Measurements from ENCODE around the gene MALL.
"Not testable (repeated sequence)": the region's sequence is repeated elsewhere in the genome, so short reads cannot be mapped to it uniquely, and the experiment has no call there.

The MALL gene

DNA sequence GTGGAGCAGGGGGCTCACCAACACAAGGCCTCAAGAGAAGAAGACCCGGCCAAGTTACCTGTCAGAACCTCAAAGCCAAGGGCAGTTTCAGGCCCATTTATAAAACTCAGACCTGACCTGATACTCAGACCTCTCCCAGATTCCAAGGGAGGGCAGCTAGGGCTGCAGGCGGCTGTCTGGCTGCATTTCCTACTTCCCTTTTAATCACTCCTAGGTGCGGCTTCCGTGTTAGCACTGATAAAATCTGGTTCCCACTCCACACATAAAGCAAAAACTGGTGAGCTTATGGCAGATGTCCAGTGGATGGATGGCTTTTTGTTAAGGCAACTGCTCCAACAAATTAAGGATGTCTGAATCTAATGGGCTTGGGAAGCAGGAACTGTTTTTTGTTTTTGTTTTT lies 63.5 kb downstream of the MALL start:
- not testable (repeated sequence) for H3K9me3 ChIP-seq (ENCODE audit: insufficient read depth, low read depth, low read length); H3K27ac ChIP-seq (ENCODE audit: low read depth, low read length); H3K36me3 ChIP-seq (ENCODE audit: control insufficient read depth in 1 of 2, insufficient read depth in 2 of 2, low read length in 2 of 2); H3K4ac ChIP-seq (ENCODE audit: low read depth, low read length); H2BK5ac ChIP-seq (ENCODE audit: low read depth, low read length, poor library complexity); H4K12ac ChIP-seq (ENCODE audit: low read depth, low read length); DNase-seq; H2AFZ ChIP-seq (ENCODE audit: insufficient read depth, low read length, poor library complexity); H3K79me2 ChIP-seq (ENCODE audit: control insufficient read depth, insufficient read depth, low read length, poor library complexity); H3K4me1 ChIP-seq (ENCODE audit: control insufficient read depth in 1 of 2, insufficient read depth in 2 of 2, low read length in 2 of 2); H2BK120ac ChIP-seq (ENCODE audit: insufficient read depth, low read length, poor library complexity); H4K91ac ChIP-seq (ENCODE audit: low read depth, low read length); H3K9ac ChIP-seq (ENCODE audit: low read length); H2BK12ac ChIP-seq (ENCODE audit: low read length); H3K14ac ChIP-seq (ENCODE audit: low read length); H3K23ac ChIP-seq (ENCODE audit: low read length); H3K4me2 ChIP-seq (ENCODE audit: low read length); H4K8ac ChIP-seq (ENCODE audit: low read depth, low read length); H2AK5ac ChIP-seq (ENCODE audit: low read length); H3K18ac ChIP-seq (ENCODE audit: low read length); H3K79me1 ChIP-seq (ENCODE audit: low read length); H3K27me3 ChIP-seq (ENCODE audit: insufficient read depth, low read length); H3K4me3 ChIP-seq (ENCODE audit: low read depth, low read length)
- no CpG with 5 or more reads among the region's 4 CpGs for WGBS (ENCODE audit: extremely low coverage, insufficient coverage, insufficient read length)

DNA sequence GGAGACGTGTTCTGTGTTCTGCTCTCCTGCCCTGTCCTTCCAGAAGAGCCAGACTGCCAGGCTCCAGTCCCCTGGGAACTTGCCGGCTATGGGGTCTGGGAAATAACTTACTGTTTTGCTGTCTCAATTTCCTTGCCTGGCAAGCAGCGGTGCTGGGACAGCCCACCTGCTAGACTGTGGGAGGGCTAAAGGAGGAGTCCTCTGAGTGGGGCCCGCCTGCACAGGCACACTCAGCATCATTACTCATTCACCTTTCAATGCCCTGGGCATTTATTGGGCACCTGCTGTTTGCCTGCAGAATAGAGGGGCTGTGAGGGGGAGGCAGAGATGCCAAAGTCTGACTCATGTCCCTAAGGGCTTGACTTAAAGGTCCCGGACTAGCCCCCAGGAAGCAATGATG lies 65.4 kb downstream of the MALL start:
- not testable (repeated sequence) for H3K79me2 ChIP-seq (ENCODE audit: control insufficient read depth, insufficient read depth, low read length, poor library complexity)

DNA sequence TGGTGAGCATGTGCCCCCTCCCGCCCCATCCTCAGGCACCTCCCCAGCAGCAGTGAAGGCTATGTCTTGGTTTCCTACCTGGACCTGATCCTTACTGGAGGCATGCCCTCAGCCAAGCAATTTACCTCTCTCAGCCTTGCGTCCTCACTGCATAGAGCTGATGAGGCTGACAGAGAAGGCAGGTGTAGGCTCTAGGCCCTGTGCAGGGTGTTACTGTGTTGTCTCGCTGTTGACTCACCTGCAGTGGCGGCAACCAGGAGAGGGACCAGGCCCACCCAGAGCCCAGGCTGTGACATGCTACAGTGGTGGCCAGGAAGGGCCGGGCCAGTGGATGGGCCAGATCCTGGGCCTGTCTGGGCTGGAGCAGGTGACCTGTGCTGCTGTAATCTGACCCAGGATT lies 65.9 kb downstream of the MALL start:
- H3K18ac ChIP-seq (ENCODE audit: low read length); H2AK5ac ChIP-seq (ENCODE audit: low read length); H4K8ac ChIP-seq (ENCODE audit: low read depth, low read length); H3K9me3 ChIP-seq (ENCODE audit: insufficient read depth, low read depth, low read length); H2BK5ac ChIP-seq (ENCODE audit: low read depth, low read length, poor library complexity); H3K4me3 ChIP-seq (ENCODE audit: low read depth, low read length); DNase-seq; H3K36me3 ChIP-seq (ENCODE audit: control insufficient read depth in 1 of 2, insufficient read depth in 2 of 2, low read length in 2 of 2); H3K79me1 ChIP-seq (ENCODE audit: low read length); H2BK120ac ChIP-seq (ENCODE audit: insufficient read depth, low read length, poor library complexity); H3K14ac ChIP-seq (ENCODE audit: low read length); H2BK12ac ChIP-seq (ENCODE audit: low read length); H3K4me1 ChIP-seq (ENCODE audit: control insufficient read depth in 1 of 2, insufficient read depth in 2 of 2, low read length in 2 of 2); H4K12ac ChIP-seq (ENCODE audit: low read depth, low read length); H3K4me2 ChIP-seq (ENCODE audit: low read length); H3K79me2 ChIP-seq (ENCODE audit: control insufficient read depth, insufficient read depth, low read length, poor library complexity); H3K4ac ChIP-seq (ENCODE audit: low read depth, low read length); H2AFZ ChIP-seq (ENCODE audit: insufficient read depth, low read length, poor library complexity); H3K23ac ChIP-seq (ENCODE audit: low read length); H3K27ac ChIP-seq (ENCODE audit: low read depth, low read length); H3K9ac ChIP-seq (ENCODE audit: low read length); H4K91ac ChIP-seq (ENCODE audit: low read depth, low read length); H3K27me3 ChIP-seq (ENCODE audit: insufficient read depth, low read length): not testable (repeated sequence)
- no CpG with 5 or more reads among the region's 5 CpGs for WGBS (ENCODE audit: extremely low coverage, insufficient coverage, insufficient read length)

More for the DNA sequence above, 65.4 kb downstream of the MALL start:
- not testable (repeated sequence) for H3K4me1 ChIP-seq (ENCODE audit: control insufficient read depth in 1 of 2, insufficient read depth in 2 of 2, low read length in 2 of 2); H3K4ac ChIP-seq (ENCODE audit: low read depth, low read length); DNase-seq; H4K91ac ChIP-seq (ENCODE audit: low read depth, low read length); H3K4me2 ChIP-seq (ENCODE audit: low read length); H3K27ac ChIP-seq (ENCODE audit: low read depth, low read length); H3K23ac ChIP-seq (ENCODE audit: low read length); H3K18ac ChIP-seq (ENCODE audit: low read length); H3K4me3 ChIP-seq (ENCODE audit: low read depth, low read length); H3K36me3 ChIP-seq (ENCODE audit: control insufficient read depth in 1 of 2, insufficient read depth in 2 of 2, low read length in 2 of 2); H3K14ac ChIP-seq (ENCODE audit: low read length); H2AFZ ChIP-seq (ENCODE audit: insufficient read depth, low read length, poor library complexity); H2BK12ac ChIP-seq (ENCODE audit: low read length); H3K9me3 ChIP-seq (ENCODE audit: insufficient read depth, low read depth, low read length); H3K9ac ChIP-seq (ENCODE audit: low read length); H2AK5ac ChIP-seq (ENCODE audit: low read length); H3K27me3 ChIP-seq (ENCODE audit: insufficient read depth, low read length); H4K12ac ChIP-seq (ENCODE audit: low read depth, low read length); H4K8ac ChIP-seq (ENCODE audit: low read depth, low read length); H2BK5ac ChIP-seq (ENCODE audit: low read depth, low read length, poor library complexity); H2BK120ac ChIP-seq (ENCODE audit: insufficient read depth, low read length, poor library complexity); H3K79me1 ChIP-seq (ENCODE audit: low read length)
- WGBS (ENCODE audit: extremely low coverage, insufficient coverage, insufficient read length), result no CpG with 5 or more reads among the region's 5 CpGs

DNA sequence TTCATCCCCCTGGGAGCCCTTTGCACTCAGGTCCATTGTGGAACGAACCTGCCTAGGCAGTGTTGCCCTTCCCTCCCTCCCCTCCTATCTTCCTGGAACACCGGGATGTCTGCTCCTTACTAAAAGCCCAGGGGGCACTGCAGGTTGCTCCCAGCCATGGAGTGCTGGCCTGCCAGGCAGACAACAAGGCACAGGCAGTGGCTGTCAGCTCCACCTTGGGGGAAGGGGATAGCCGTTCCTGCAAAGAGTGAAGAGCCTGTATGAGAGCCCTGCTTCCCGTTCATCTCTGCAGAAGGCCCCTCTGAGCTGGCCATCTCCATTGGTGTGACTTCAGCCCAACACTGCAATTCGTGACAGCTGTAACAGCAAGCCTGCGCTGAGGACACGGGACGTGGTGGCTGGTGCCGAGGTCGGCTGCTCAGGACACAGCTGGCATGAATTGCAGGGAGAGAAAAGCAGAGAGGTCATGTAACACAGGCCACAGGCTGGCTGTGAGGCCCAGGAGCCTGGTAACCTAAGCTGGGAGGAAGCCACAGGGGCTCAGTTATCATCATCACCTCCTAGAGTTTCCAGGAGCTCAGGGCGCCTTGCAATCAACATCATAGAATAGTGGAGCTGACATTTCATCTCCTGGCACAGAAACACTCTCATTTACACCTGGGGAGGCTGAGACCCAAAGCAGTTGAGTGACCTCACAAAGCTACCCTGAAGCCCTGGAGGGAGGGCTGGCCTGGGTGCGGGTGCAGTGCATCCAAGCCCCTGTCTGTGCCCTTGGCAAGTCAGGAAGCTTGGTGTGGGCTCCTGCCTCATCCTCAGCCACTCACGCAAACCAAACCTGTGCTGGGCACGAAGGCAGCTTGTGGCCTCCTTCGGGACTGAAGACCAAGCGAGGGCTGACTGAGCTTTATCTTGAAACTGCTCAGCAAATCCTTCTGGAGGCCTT lies 67.1 kb downstream of the MALL start:
- H2AFZ ChIP-seq (ENCODE audit: insufficient read depth, low read length, poor library complexity); H3K4me3 ChIP-seq (ENCODE audit: low read depth, low read length); H4K91ac ChIP-seq (ENCODE audit: low read depth, low read length); H4K12ac ChIP-seq (ENCODE audit: low read depth, low read length); H3K36me3 ChIP-seq (ENCODE audit: control insufficient read depth in 1 of 2, insufficient read depth in 2 of 2, low read length in 2 of 2); H3K23ac ChIP-seq (ENCODE audit: low read length); H2BK120ac ChIP-seq (ENCODE audit: insufficient read depth, low read length, poor library complexity); H3K27ac ChIP-seq (ENCODE audit: low read depth, low read length); H3K14ac ChIP-seq (ENCODE audit: low read length); H3K79me1 ChIP-seq (ENCODE audit: low read length); H2AK5ac ChIP-seq (ENCODE audit: low read length); H3K79me2 ChIP-seq (ENCODE audit: control insufficient read depth, insufficient read depth, low read length, poor library complexity); H3K4me1 ChIP-seq (ENCODE audit: control insufficient read depth in 1 of 2, insufficient read depth in 2 of 2, low read length in 2 of 2); H3K27me3 ChIP-seq (ENCODE audit: insufficient read depth, low read length); H3K4me2 ChIP-seq (ENCODE audit: low read length); H3K9ac ChIP-seq (ENCODE audit: low read length); H3K9me3 ChIP-seq (ENCODE audit: insufficient read depth, low read depth, low read length); H3K4ac ChIP-seq (ENCODE audit: low read depth, low read length); DNase-seq; H2BK12ac ChIP-seq (ENCODE audit: low read length); H2BK5ac ChIP-seq (ENCODE audit: low read depth, low read length, poor library complexity); H3K18ac ChIP-seq (ENCODE audit: low read length); H4K8ac ChIP-seq (ENCODE audit: low read depth, low read length): not testable (repeated sequence)
- WGBS (ENCODE audit: extremely low coverage, insufficient coverage, insufficient read length), result no CpG with 5 or more reads among the region's 16 CpGs
